PC-3 (cell line): Measurements from ENCODE around the gene ABLIM2. TPM values are rescaled to one million over a fixed set of nuclear protein-coding genes. Genes with fewer than 3 reads are reported as not detected.

ENCODE experiments used
- ATAC-seq: fragments of 200-7000 bp; cut with Tn5 transposase; 2 replicates; pipeline ENCODE4 v1.9.1; 2020; ENCODE audit warnings: mild to moderate bottlenecking, moderate library complexity
- BruUV-seq: library from RNA; stranded (reverse); fragments of 400-500 nt; replicated peaks from 2 replicates; lab custom pipeline; 2021; lab: Mats Ljungman, UMichigan
- CTCF ChIA-PET: fragments of 300-600 bp; sonication (Branson Sonifier 250); formaldehyde crosslinking; loops from one replicate; lab custom pipeline; 2022; ENCODE audit warnings: antibody characterized with exemption; lab: Charles Lee
- POLR2A ChIA-PET: fragments of 300-600 bp; sonication (Branson Sonifier 250); formaldehyde crosslinking; loops from one replicate; lab custom pipeline; 2022; ENCODE audit warnings: antibody characterized with exemption; ENCODE audit not compliant: unreplicated experiment; lab: Charles Lee
- DNase-seq: peaks from one replicate; pipeline ENCODE4 v3.0.0-alpha.2; 2015
- H2AFZ ChIP-seq: fragments of 300-600 bp; sonication (generic); 2 replicates; pipeline ENCODE4 v1.6.0; 2016; ENCODE audit warnings: antibody characterized with exemption, low read length
- H3F3A ChIP-seq: fragments of 300-600 bp; sonication (generic); one replicate; pipeline ENCODE4 v1.6.0; 2017; ENCODE audit warnings: antibody characterized with exemption, low read length, control low read depth, mild to moderate bottlenecking; ENCODE audit not compliant: unreplicated experiment
- H3K27ac ChIP-seq: fragments of 300-600 bp; sonication (generic); 2 replicates; pipeline ENCODE4 v1.5.1; 2016; ENCODE audit warnings: mild to moderate bottlenecking, low read length
- H3K27me3 ChIP-seq: fragments of 300-600 bp; sonication (generic); 2 replicates; pipeline ENCODE4 v1.6.1; 2016; ENCODE audit warnings: low read length, mixed read lengths
- H3K36me3 ChIP-seq: fragments of 300-600 bp; sonication (generic); 2 replicates; pipeline ENCODE4 v1.6.1; 2016; ENCODE audit warnings: low read depth, mixed run types, low read length, mixed read lengths
- H3K4me1 ChIP-seq: fragments of 300-600 bp; sonication (generic); 2 replicates; pipeline ENCODE4 v1.5.1; 2016; ENCODE audit warnings: low read length; ENCODE audit not compliant: insufficient read depth
- H3K4me2 ChIP-seq: fragments of 300-600 bp; sonication (generic); 2 replicates; pipeline ENCODE4 v1.6.0; 2016; ENCODE audit warnings: low read length
- H3K4me3 ChIP-seq: fragments of 300-600 bp; sonication (generic); 2 replicates; pipeline ENCODE4 v1.5.1; 2016; ENCODE audit warnings: mild to moderate bottlenecking, low read length, mixed read lengths
- H3K79me2 ChIP-seq: fragments of 300-600 bp; sonication (generic); 2 replicates; pipeline ENCODE4 v1.6.1; 2017; ENCODE audit warnings: low read length, mixed read lengths
- H3K9ac ChIP-seq: fragments of 300-600 bp; sonication (generic); 2 replicates; pipeline ENCODE4 v1.6.0; 2016; ENCODE audit warnings: mild to moderate bottlenecking, low read length
- H3K9me2 ChIP-seq: fragments of 300-600 bp; sonication (generic); replicated peaks from 2 replicates; pipeline ENCODE4 v1.6.1; 2016; ENCODE audit warnings: mixed run types, low read length, mixed read lengths
- H3K9me3 ChIP-seq: fragments of 300-600 bp; sonication (generic); 2 replicates; pipeline ENCODE4 v1.6.1; 2016; ENCODE audit warnings: low read length, mixed read lengths
- H4K20me1 ChIP-seq: fragments of 300-600 bp; sonication (generic); 2 replicates; pipeline ENCODE4 v1.6.1; 2016; ENCODE audit warnings: low read length, mixed read lengths
- EZH2 ChIP-seq: fragments of 300-600 bp; sonication (generic); IDR thresholded peaks from one replicate; pipeline ENCODE4 v1.6.1; 2017; ENCODE audit warnings: antibody characterized with exemption, mild to moderate bottlenecking, low read length; ENCODE audit not compliant: unreplicated experiment
- EZH2phosphoT487 ChIP-seq: fragments of 300-600 bp; sonication (generic); IDR thresholded peaks from 2 replicates; pipeline ENCODE4 v1.6.1; 2018; ENCODE audit warnings: mild to moderate bottlenecking, antibody characterized with exemption, low read length, borderline replicate concordance
- intact Hi-C: fragments of 100-400 bp; cut with micrococcal nuclease; formaldehyde crosslinking; loops from 2 replicates; pipeline ENCODE4 v1.9.0; 2023
- total RNA-seq: library from RNA; depleted of rRNA; stranded (reverse); fragments of >200 nt; gene quantifications from 2 replicates; pipeline ENCODE4 v1.2.3, GENCODE V29; 2014
- TF ChIP-seq, protein P1 (sequence below): fragments of 300-600 bp; sonication (generic); conservative IDR thresholded peaks from 2 replicates; pipeline ENCODE4 v1.5.1; 2017; ENCODE audit warnings: antibody characterized with exemption, low read depth, mild to moderate bottlenecking, low read length

ABLIM2 gene
- total RNA-seq, 1 experiment from 2014 or later: 3.2 TPM

DNA sequence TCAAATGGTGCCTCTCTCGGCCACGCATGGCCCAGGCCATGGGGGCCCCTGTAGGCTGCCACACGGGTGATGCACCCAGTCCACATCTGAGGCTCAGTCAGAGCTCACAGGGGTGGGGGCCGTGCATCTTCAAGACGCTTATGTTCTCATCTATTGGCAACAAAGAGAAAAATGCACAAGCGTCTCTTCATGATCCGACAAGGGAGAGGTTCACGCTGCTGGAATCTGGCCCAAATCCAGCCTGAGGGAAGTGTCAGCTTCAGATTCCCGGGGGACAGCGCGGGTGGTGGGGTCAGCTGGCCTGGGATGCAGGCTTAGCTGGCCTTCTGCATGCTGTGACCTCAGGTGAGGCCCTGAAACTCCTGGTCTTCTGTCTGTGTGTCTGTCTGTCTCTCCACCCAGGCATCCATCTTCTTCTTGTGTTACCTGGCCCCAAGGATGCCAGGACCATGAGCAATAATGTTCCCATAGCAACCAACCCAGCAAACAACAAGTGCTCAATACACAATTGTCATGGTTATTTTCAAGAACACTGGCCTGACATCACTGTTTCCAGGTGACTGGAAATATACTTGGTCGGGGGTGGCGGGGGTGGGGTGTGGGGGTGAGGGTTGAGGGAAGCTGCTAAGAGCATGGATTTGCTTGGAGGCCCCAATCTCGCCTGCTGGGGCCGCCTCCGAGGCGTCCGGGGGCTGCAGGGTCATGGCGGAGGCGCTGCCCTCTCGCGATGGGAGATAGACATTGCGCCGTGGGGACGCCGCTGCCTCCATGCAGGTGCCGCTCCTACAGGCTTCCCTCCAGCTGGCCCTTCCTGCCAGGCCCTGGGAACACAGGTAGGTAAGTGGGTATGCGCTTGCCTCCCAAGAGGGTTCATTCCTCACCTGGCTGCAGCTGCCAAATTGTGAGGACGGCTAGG, 48.3 kb downstream of the ABLIM2 start:
- BruUV-seq: no TSS peak
- H3K27ac ChIP-seq: no peak overlapping the region
- H3K9me2 ChIP-seq: no peaks in the 10 kb centered on the region
- no peaks in the 10 kb centered on the region for H3K36me3 ChIP-seq
- DNase-seq (peak; percentile 40), ATAC-seq (peak; percentile 31; the same call in 1 of the 2 replicates)
- no peak overlapping the region for H3K9ac ChIP-seq
- CTCF ChIA-PET: no interaction called here
- no peaks in the 10 kb centered on the region for H4K20me1 ChIP-seq
- intact Hi-C loops: no loop called here
- TF ChIP-seq EZH2phosphoT487 (no peak), EZH2 (no peak)
- TF ChIP-seq, protein P1, sequence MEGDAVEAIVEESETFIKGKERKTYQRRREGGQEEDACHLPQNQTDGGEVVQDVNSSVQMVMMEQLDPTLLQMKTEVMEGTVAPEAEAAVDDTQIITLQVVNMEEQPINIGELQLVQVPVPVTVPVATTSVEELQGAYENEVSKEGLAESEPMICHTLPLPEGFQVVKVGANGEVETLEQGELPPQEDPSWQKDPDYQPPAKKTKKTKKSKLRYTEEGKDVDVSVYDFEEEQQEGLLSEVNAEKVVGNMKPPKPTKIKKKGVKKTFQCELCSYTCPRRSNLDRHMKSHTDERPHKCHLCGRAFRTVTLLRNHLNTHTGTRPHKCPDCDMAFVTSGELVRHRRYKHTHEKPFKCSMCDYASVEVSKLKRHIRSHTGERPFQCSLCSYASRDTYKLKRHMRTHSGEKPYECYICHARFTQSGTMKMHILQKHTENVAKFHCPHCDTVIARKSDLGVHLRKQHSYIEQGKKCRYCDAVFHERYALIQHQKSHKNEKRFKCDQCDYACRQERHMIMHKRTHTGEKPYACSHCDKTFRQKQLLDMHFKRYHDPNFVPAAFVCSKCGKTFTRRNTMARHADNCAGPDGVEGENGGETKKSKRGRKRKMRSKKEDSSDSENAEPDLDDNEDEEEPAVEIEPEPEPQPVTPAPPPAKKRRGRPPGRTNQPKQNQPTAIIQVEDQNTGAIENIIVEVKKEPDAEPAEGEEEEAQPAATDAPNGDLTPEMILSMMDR: no peak
- H3K27me3 ChIP-seq: no peaks in the 10 kb centered on the region
- no peaks in the 10 kb centered on the region for H3F3A ChIP-seq
- H2AFZ ChIP-seq: no peak overlapping the region
- no peaks in the 10 kb centered on the region for H3K79me2 ChIP-seq
- no peaks in the 10 kb centered on the region for H3K4me1 ChIP-seq
- no peak overlapping the region for H3K4me2 ChIP-seq
- no peaks in the 10 kb centered on the region for H3K9me3 ChIP-seq
- POLR2A ChIA-PET: no interaction called here
- H3K4me3 ChIP-seq: no peak overlapping the region

DNA sequence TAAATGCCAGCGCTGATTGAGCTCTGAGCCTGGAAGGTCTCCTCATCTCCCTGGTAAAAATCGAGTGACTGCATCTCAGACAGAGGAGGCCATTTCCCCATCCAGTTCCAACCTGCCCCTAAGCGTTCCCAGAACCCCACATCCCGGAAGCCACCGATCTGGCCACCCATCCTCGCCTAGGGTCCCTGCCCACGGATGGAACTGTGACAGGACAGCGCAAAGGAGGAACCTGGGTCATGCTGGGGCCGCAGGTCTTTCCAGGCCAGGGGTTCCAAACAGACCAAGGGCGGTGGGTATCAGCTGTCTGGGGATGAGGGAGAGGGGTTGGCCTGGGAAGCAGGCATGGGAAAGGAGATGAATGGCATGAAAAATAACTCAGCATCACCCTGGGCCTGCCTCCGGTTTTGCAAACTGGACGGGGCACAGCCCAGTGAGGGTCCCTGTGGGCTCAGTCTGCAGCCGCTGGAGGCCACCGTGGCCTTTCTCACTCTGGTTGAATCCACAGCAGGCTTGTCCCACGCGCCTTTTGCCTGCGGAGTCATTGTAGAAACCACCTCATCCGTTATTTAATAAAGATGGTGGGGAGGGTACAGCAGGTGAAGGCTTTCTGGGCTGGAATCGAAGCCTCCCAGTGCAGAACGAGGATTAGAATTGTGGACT, 49.1 kb downstream of the ABLIM2 start:
- TF ChIP-seq EZH2phosphoT487 (no peak), EZH2 (no peak)
- TF ChIP-seq, protein P1: no peak

More for the DNA sequence above, 49.1 kb downstream of the ABLIM2 start:
- Histone ChIP-seq H3K4me3 (no peak overlapping the region), H3K4me2 (no peak overlapping the region), H4K20me1 (no peaks in the 10 kb centered on the region), H3K9me2 (no peaks in the 10 kb centered on the region), H3K4me1 (no peaks in the 10 kb centered on the region), H3K9me3 (no peaks in the 10 kb centered on the region), H3K9ac (no peak overlapping the region), H3K36me3 (no peaks in the 10 kb centered on the region), H3F3A (no peaks in the 10 kb centered on the region), H3K27ac (no peak overlapping the region), H3K27me3 (no peaks in the 10 kb centered on the region), H3K79me2 (no peaks in the 10 kb centered on the region), H2AFZ (no peak overlapping the region)
- DNase-seq (no peak), ATAC-seq (no peak)
- intact Hi-C loops: no loop called here
- POLR2A ChIA-PET: no interaction called here
- CTCF ChIA-PET: no interaction called here
- no TSS peak for BruUV-seq
